ENCODE results near the gene CCDC167.

- TF ChIP-seq CTCF (IDR thresholded peaks at IDR 0.05 in 2 of 3, conservative IDR thresholded peaks at IDR 0.05 in 1 of 3; ENCODE audit: borderline replicate concordance in 1 of 3, insufficient read depth in 1 of 3, low read depth in 2 of 3, low read length in 2 of 3) (no peak), POLR2A (IDR thresholded peaks at IDR 0.05; ENCODE audit: borderline replicate concordance, extremely low read depth, insufficient read depth, insufficient read length) (no peak), ZNF274 (IDR thresholded peaks at IDR 0.05; ENCODE audit: low read depth, low read length) (no peak), SRF (IDR thresholded peaks at IDR 0.05; ENCODE audit: low read depth) (no peak), SP1 (IDR thresholded peaks at IDR 0.05; ENCODE audit: low read depth) (no peak)
These were observed 23.7 kb upstream of the CCDC167 start for GRCh38 chr6:37523412-37523811.
